Osteocyte (in vitro differentiated cells): Measurements from ENCODE around the gene GAL. TPM values are rescaled to one million over a fixed set of nuclear protein-coding genes. Genes with fewer than 3 reads are reported as not detected.
"Not testable (repeated sequence)": the region's sequence is repeated elsewhere in the genome, so short reads cannot be mapped to it uniquely, and the experiment has no call there.

Experiments used
- DNase-seq: peaks from one replicate; pipeline ENCODE4 v3.0.0; 2021; ENCODE audit warnings: mixed read lengths; ENCODE audit not compliant: unreplicated experiment; ENCODE audit errors: extremely low spot score
- H3K27ac Mint-ChIP-seq: one replicate; pipeline ENCODE4 v1.8.0; 2021; ENCODE audit warnings: mild to moderate bottlenecking, mixed read lengths; ENCODE audit not compliant: unreplicated experiment
- H3K27me3 Mint-ChIP-seq: one replicate; pipeline ENCODE4 v1.8.0; 2021; ENCODE audit warnings: mixed read lengths; ENCODE audit not compliant: unreplicated experiment
- H3K36me3 Mint-ChIP-seq: one replicate; pipeline ENCODE4 v1.8.0; 2021; ENCODE audit warnings: mixed read lengths; ENCODE audit not compliant: unreplicated experiment
- H3K4me1 Mint-ChIP-seq: one replicate; pipeline ENCODE4 v1.8.0; 2021; ENCODE audit warnings: mixed read lengths; ENCODE audit not compliant: unreplicated experiment
- H3K4me3 Mint-ChIP-seq: one replicate; pipeline ENCODE4 v1.8.0; 2021; ENCODE audit warnings: mild to moderate bottlenecking, moderate library complexity, mixed read lengths; ENCODE audit not compliant: unreplicated experiment
- H3K9me3 Mint-ChIP-seq: one replicate; pipeline ENCODE4 v1.8.0; 2021; ENCODE audit warnings: mixed read lengths; ENCODE audit not compliant: unreplicated experiment
- CTCF ChIP-seq: fragments of 200-600 bp; sonication (generic); IDR thresholded peaks from 2 replicates; pipeline ENCODE4 v1.5.0; 2021; ENCODE audit warnings: antibody characterized with exemption, mild to moderate bottlenecking, moderate library complexity
- long read RNA-seq: library from polyadenylated mRNA; unstranded; transcript quantifications from one replicate; pipeline ENCODE4 v2.0.0, GENCODE V29; 2021
- total RNA-seq: library from RNA; stranded (reverse); gene quantifications from 2 replicates; pipeline ENCODE4 v1.2.1, GENCODE V29; 2021

Gene GAL, protein sequence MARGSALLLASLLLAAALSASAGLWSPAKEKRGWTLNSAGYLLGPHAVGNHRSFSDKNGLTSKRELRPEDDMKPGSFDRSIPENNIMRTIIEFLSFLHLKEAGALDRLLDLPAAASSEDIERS
- not detected in 2 replicates for total RNA-seq
- long read RNA-seq, result 0 reads

GRCh38 chr11:68684385-68685356 lies at the start of gene GAL:
GAL (plus strand) TSS chr11:68684544; CDS start chr11:68684924, 380 bp downstream.
- Mint-ChIP-seq H3K9me3 (no peaks in the 10 kb centered on the region), H3K4me3 (peak within 1 kb of the TSS; percentile 40), H3K4me1 (peaks cover 13% of the 10 kb centered on the region), H3K27ac (no peak within 1 kb of the TSS), H3K36me3 (no peaks in the 10 kb centered on the region), H3K27me3 (peaks cover 44% of the 10 kb centered on the region)
- DNase-seq, result no peak
- TF ChIP-seq CTCF, result no peak

DNA sequence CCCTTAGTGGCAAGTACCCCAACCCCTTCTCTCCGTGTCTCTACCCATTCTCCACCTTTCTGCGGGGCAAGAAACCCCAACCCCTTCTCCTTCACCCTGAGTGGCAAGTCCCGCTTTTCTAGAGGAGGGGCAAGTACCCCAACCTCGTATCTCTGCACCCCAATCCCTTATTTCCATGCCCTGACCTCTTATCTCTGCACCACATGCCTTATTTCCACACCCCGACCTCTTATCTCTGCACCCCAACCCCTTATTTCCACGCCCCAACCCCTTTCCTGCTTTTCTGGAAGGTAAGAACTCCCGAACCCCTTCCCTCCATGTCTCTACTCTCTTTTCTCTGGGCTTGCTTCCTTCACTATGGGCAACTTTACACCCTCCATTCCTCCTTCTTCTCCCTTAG lies 49.7 kb upstream of the GAL start:
- not testable (repeated sequence) for H3K36me3 Mint-ChIP-seq, H3K27ac Mint-ChIP-seq, H3K4me1 Mint-ChIP-seq, H3K4me3 Mint-ChIP-seq, DNase-seq, H3K9me3 Mint-ChIP-seq
- peaks cover 18% of the 10 kb centered on the region for H3K27me3 Mint-ChIP-seq

- not testable (repeated sequence) for H3K4me3 Mint-ChIP-seq, DNase-seq, H3K27ac Mint-ChIP-seq, H3K4me1 Mint-ChIP-seq, H3K36me3 Mint-ChIP-seq, H3K9me3 Mint-ChIP-seq
- peaks cover 18% of the 10 kb centered on the region for H3K27me3 Mint-ChIP-seq
Measured at GRCh38 chr11:68635172-68635571, 49.2 kb upstream of the GAL start.

GRCh38 chr11:68635883-68636282 lies 48.5 kb upstream of the GAL start:
- not testable (repeated sequence) for H3K9me3 Mint-ChIP-seq, H3K27ac Mint-ChIP-seq
- peaks cover 20% of the 10 kb centered on the region for H3K27me3 Mint-ChIP-seq

DNA sequence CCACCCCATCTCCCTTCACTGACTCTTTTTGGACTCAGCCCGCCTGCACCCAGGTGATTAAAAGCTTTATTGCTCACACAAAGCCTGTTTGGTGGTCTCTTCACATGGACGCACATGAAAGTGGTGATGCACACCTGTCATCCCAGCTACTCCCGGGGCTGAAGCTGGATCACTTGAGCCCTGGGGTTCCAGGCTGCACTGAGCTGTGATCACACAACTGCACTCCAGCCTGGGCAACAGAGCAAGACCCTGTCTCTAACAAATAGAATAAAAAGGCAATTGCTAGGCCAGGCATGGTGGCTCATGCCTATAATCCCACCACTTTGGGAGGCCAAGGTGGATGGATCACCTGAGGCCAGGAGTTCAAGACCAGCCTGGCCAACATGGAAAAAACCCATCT lies 45.0 kb upstream of the GAL start:
- H3K27ac Mint-ChIP-seq, H3K36me3 Mint-ChIP-seq, H3K4me3 Mint-ChIP-seq, H3K9me3 Mint-ChIP-seq, H3K4me1 Mint-ChIP-seq, DNase-seq: not testable (repeated sequence)
- peaks cover 22% of the 10 kb centered on the region for H3K27me3 Mint-ChIP-seq

More at GRCh38 chr11:68635883-68636282, 48.5 kb upstream of the GAL start:
- not testable (repeated sequence) for H3K4me3 Mint-ChIP-seq, H3K4me1 Mint-ChIP-seq, H3K36me3 Mint-ChIP-seq
- DNase-seq, result peak; percentile 2

- peaks cover 22% of the 10 kb centered on the region for H3K27me3 Mint-ChIP-seq
- no peak for TF ChIP-seq CTCF
- DNase-seq, result no peak
- peaks cover 8% of the 10 kb centered on the region for H3K4me1 Mint-ChIP-seq
- H3K36me3 Mint-ChIP-seq, result no peaks in the 10 kb centered on the region
- no peak overlapping the region for H3K27ac Mint-ChIP-seq
- peaks cover 10% of the 10 kb centered on the region for H3K9me3 Mint-ChIP-seq
- no peak overlapping the region for H3K4me3 Mint-ChIP-seq
Measured at GRCh38 chr11:68641880-68642279, 42.5 kb upstream of the GAL start.

GRCh38 chr11:68643585-68643984 lies 40.8 kb upstream of the GAL start:
- Mint-ChIP-seq H3K4me1 (peaks cover 8% of the 10 kb centered on the region), H3K27ac (no peak overlapping the region), H3K27me3 (peaks cover 32% of the 10 kb centered on the region), H3K9me3 (peaks cover 18% of the 10 kb centered on the region), H3K4me3 (no peak overlapping the region), H3K36me3 (peaks cover 3% of the 10 kb centered on the region)
- no peak for DNase-seq
- TF ChIP-seq CTCF, result peak; percentile 32
